ENCODE data around the gene ESF1. TPM values are rescaled to one million over a fixed set of nuclear protein-coding genes. Genes with fewer than 3 reads are reported as not detected.

Gene ESF1
- total and polyA plus RNA-seq, 9 of the 15 experiments (the other 6 are each of a cell fraction or from before 2014, with no cell fraction given) = 7.0 to 30.4 (median 18.6) TPM

DNA sequence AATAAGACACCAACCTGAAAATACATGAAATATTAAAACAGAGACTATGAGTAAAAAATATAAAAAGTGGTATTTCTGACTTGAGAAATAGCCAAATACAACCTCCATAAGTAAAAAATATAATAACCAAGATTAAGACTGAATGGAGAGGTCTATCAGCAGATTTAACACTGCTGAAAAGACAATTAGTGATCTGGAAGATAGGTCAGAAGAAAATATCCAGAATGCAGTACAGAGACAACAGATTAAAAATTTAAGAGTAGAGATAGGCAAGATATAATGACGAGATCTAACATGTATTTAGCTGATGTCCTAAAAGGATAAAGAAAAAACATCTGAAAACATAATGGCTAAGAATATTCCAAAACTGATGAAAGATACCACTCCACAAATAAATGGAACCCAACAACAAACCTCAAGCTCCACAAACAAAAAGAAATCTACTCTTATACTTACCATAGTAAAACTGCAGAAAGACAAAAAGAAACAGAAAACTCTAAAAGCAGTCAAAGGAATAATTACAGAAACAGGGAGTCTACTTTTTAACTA lies 18.8 kb downstream of the ESF1 start:
- FAIRE-seq (no peak), ATAC-seq (no peak), DNase-seq (ENCODE audit: extremely low read depth in 1 of 4, low spot score in 3 of 4) (no peak)
- TF ChIP-seq TOE1 (IDR thresholded peaks at IDR 0.05; ENCODE audit: borderline replicate concordance) = no peak
- TF ChIP-seq TOE1 (CRISPR knock-in tag; IDR thresholded peaks at IDR 0.05; ENCODE audit: borderline replicate concordance, low read depth) = no peak
- no peak for TF ChIP-seq NCOR1 (IDR thresholded peaks at IDR 0.05)
- Histone ChIP-seq H3K4me3 (no peak overlapping the region), H2AFZ (ENCODE audit: low read depth, low read length) (no peak overlapping the region), H3K9me1 (ENCODE audit: control insufficient read depth, insufficient read depth, low read length) (no peaks in the 10 kb centered on the region), H3K36me3 (ENCODE audit: control insufficient read depth, insufficient read depth, low read length) (peaks cover 86% of the 10 kb centered on the region), H3K9me3 (replicated peaks; ENCODE audit: control insufficient read depth, insufficient read depth, low read depth, low read length) (no peaks in the 10 kb centered on the region), H3K4me1 (replicated peaks in 1 of 2; ENCODE audit: control insufficient read depth in 2 of 2, insufficient read depth in 2 of 2, low read length in 2 of 2) (no peaks in the 10 kb centered on the region), H4K20me1 (replicated peaks; ENCODE audit: control insufficient read depth, insufficient read depth, low read length) (no peaks in the 10 kb centered on the region), H3K27ac (ENCODE audit: extremely low read depth, low read depth, low read length) (no peak overlapping the region), H3K27me3 (ENCODE audit: control insufficient read depth in 2 of 2, insufficient read depth in 2 of 2, low read length in 2 of 2) (no peaks in the 10 kb centered on the region), H3K79me2 (ENCODE audit: control insufficient read depth, insufficient read depth, low read length) (no peaks in the 10 kb centered on the region), H3K9ac (ENCODE audit: insufficient read depth in 1 of 2, low read depth in 2 of 2, low read length in 2 of 2) (no peak overlapping the region), H3K4me2 (ENCODE audit: insufficient read depth, low read length) (no peak overlapping the region)
- in situ Hi-C loops (cut with MboI) (no loop called here), intact Hi-C loops (cut with micrococcal nuclease) (no loop called here)
- CTCF ChIA-PET (ENCODE audit: low intra/inter-chr PET ratio) = no interaction called here
- WGBS (ENCODE audit: insufficient coverage, low coverage, missing lambda C conversion rate) = 100% methylated on average over 1 of the region's 1 CpG
- POLR2A ChIA-PET = interaction anchor here (0.6 to 1.6 kb wide), 2 partner anchors 19 to 86 kb away, joined by 3 to 6 read pairs; partner anchors contain the start of genes ESF1 and NDUFAF5
- no TSS peak for BruUV-seq (replicated peaks)

GRCh38 chr20:13765299-13765698 lies 19.4 kb downstream of the ESF1 start:
- CTCF ChIA-PET (ENCODE audit: low intra/inter-chr PET ratio) = no interaction called here
- ATAC-seq (no peak), DNase-seq (ENCODE audit: extremely low read depth in 1 of 4, low spot score in 3 of 4) (no peak), FAIRE-seq (no peak)
- Histone ChIP-seq H3K27me3 (ENCODE audit: control insufficient read depth in 2 of 2, insufficient read depth in 2 of 2, low read length in 2 of 2) (no peaks in the 10 kb centered on the region), H3K9me3 (replicated peaks; ENCODE audit: control insufficient read depth, insufficient read depth, low read depth, low read length) (no peaks in the 10 kb centered on the region), H4K20me1 (replicated peaks; ENCODE audit: control insufficient read depth, insufficient read depth, low read length) (no peaks in the 10 kb centered on the region), H3K4me1 (replicated peaks in 1 of 2; ENCODE audit: control insufficient read depth in 2 of 2, insufficient read depth in 2 of 2, low read length in 2 of 2) (no peaks in the 10 kb centered on the region), H3K36me3 (ENCODE audit: control insufficient read depth, insufficient read depth, low read length) (peaks cover 79% of the 10 kb centered on the region), H2AFZ (ENCODE audit: low read depth, low read length) (no peak overlapping the region), H3K79me2 (ENCODE audit: control insufficient read depth, insufficient read depth, low read length) (no peaks in the 10 kb centered on the region), H3K27ac (ENCODE audit: extremely low read depth, low read depth, low read length) (no peak overlapping the region), H3K9ac (ENCODE audit: insufficient read depth in 1 of 2, low read depth in 2 of 2, low read length in 2 of 2) (no peak overlapping the region), H3K9me1 (ENCODE audit: control insufficient read depth, insufficient read depth, low read length) (no peaks in the 10 kb centered on the region), H3K4me3 (no peak overlapping the region), H3K4me2 (ENCODE audit: insufficient read depth, low read length) (no peak overlapping the region)
- in situ Hi-C loops (cut with MboI) = no loop called here
- BruUV-seq (replicated peaks) = no TSS peak
- POLR2A ChIA-PET = no interaction called here
- intact Hi-C loops (cut with micrococcal nuclease) = no loop called here
- TF ChIP-seq ZNF431 (CRISPR knock-in tag; IDR thresholded peaks at IDR 0.05) = no peak
- TF ChIP-seq ETV5 (CRISPR knock-in tag; IDR thresholded peaks at IDR 0.05; ENCODE audit: low read depth) = no peak
- no peak for TF ChIP-seq ZNF23 (CRISPR knock-in tag; IDR thresholded peaks at IDR 0.05)
- no peak for TF ChIP-seq CCNT2 (IDR thresholded peaks at IDR 0.05; ENCODE audit: borderline replicate concordance, extremely low read depth, insufficient read length, low read depth, low read length)
- TF ChIP-seq VEZF1 (CRISPR knock-in tag; IDR thresholded peaks at IDR 0.05) = no peak
- TF ChIP-seq RUNX1 (IDR thresholded peaks at IDR 0.05; ENCODE audit: low read depth) = no peak
- no peak for TF ChIP-seq ELF1 (tag; IDR thresholded peaks at IDR 0.05)
- no peak for TF ChIP-seq ZNF444 (CRISPR knock-in tag; IDR thresholded peaks at IDR 0.05)
- TF ChIP-seq, protein P1, sequence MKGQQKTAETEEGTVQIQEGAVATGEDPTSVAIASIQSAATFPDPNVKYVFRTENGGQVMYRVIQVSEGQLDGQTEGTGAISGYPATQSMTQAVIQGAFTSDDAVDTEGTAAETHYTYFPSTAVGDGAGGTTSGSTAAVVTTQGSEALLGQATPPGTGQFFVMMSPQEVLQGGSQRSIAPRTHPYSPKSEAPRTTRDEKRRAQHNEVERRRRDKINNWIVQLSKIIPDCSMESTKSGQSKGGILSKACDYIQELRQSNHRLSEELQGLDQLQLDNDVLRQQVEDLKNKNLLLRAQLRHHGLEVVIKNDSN (CRISPR knock-in tag; IDR thresholded peaks at IDR 0.05) = no peak
- TF ChIP-seq TOE1 (IDR thresholded peaks at IDR 0.05; ENCODE audit: borderline replicate concordance) = no peak
- TF ChIP-seq TOE1 (CRISPR knock-in tag; IDR thresholded peaks at IDR 0.05; ENCODE audit: borderline replicate concordance, low read depth) = no peak
- TF ChIP-seq CEBPB (tag; IDR thresholded peaks at IDR 0.05) = no peak
- no peak for TF ChIP-seq ARHGAP35 (IDR thresholded peaks at IDR 0.05; ENCODE audit: partially characterized antibody)
- TF ChIP-seq FUS (optimal IDR thresholded peaks at IDR 0.05; ENCODE audit: low read depth, low read length) = no peak
- no peak for TF ChIP-seq ZNF707 (CRISPR knock-in tag; conservative IDR thresholded peaks at IDR 0.05)

Measured in K562 (cell line).